SK-N-SH treated with all-trans-retinoic acid at 6 μM for 48 hours (cell line): ENCODE measurements around the gene ST6GALNAC6.

Experiments
- BACH2 ChIP-seq: fragments of 250-450 bp; sonication (Bioruptor Pico); IDR thresholded peaks from 2 replicates; pipeline ENCODE4 v1.9.0; 2021; ENCODE audit warnings: mild to moderate bottlenecking, borderline replicate concordance
- ESRRG ChIP-seq: fragments of 250-450 bp; sonication (Bioruptor Pico); IDR thresholded peaks from 2 replicates; pipeline ENCODE4 v1.6.1; 2021; ENCODE audit warnings: mild to moderate bottlenecking
- PPARA ChIP-seq: fragments of 250-450 bp; sonication (Bioruptor Pico); IDR thresholded peaks from 2 replicates; pipeline ENCODE4 v1.5.0; 2020; ENCODE audit warnings: mild to moderate bottlenecking, borderline replicate concordance
- SNAI2 ChIP-seq: fragments of 250-450 bp; sonication (Bioruptor Pico); IDR thresholded peaks from 2 replicates; pipeline ENCODE4 v1.5.0; 2020; ENCODE audit warnings: mild to moderate bottlenecking, moderate library complexity
- TOX ChIP-seq: fragments of 250-450 bp; sonication (Bioruptor Pico); IDR thresholded peaks from 2 replicates; pipeline ENCODE4 v1.8.0; 2021; ENCODE audit warnings: mild to moderate bottlenecking, moderate library complexity, borderline replicate concordance
- ZC3H10 ChIP-seq: fragments of 250-450 bp; sonication (Bioruptor Pico); IDR thresholded peaks from 2 replicates; pipeline ENCODE4 v1.5.1; 2021; ENCODE audit warnings: mild to moderate bottlenecking, moderate library complexity
- ZFP30 ChIP-seq: fragments of 450-650 bp; formaldehyde crosslinking; IDR thresholded peaks from 2 replicates; pipeline ENCODE4 v1.5.0; 2022; ENCODE audit warnings: mild to moderate bottlenecking, moderate library complexity
- ZNF70 ChIP-seq: fragments of 450-650 bp; formaldehyde crosslinking; IDR thresholded peaks from 2 replicates; pipeline ENCODE4 v1.5.0; 2020; ENCODE audit warnings: mild to moderate bottlenecking, moderate library complexity
- TF ChIP-seq, protein P1 (sequence below): fragments of 250-450 bp; sonication (Bioruptor Pico); IDR thresholded peaks from 2 replicates; pipeline ENCODE4 v1.8.0; 2021; ENCODE audit warnings: low read depth, mild to moderate bottlenecking, moderate library complexity, borderline replicate concordance
- TF ChIP-seq, protein P2 (sequence below): fragments of 250-450 bp; sonication (Bioruptor Pico); IDR thresholded peaks from 2 replicates; pipeline ENCODE4 v1.8.0; 2020; ENCODE audit warnings: mild to moderate bottlenecking, moderate library complexity, borderline replicate concordance

DNA sequence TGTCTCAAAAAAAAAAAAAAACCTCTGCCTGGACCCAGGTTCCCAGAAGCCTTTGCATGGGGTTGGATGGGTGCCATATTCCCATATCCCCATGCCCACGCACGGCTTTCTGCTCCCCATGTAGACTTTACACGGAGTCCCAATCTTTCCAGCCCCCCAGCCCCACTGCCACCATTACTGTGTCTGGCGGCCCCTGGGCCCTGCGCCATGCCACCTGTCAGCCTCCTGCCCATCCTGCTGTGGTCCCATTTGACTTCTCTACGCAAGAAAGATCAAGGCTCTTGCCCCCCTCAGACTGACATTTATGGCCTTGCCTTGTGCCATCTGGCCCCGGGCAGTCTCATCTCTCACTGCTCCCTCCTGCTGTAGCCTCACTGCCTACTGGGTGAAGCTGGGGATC is 15.4 kb downstream of the ST6GALNAC6 start:
- TF ChIP-seq ZNF70 (CRISPR knock-in tag) (no peak), PPARA (CRISPR knock-in tag) (no peak), ZC3H10 (CRISPR knock-in tag) (no peak), ESRRG (no peak), ZFP30 (no peak), TOX (no peak), SNAI2 (no peak), BACH2 (CRISPR knock-in tag) (no peak)
- TF ChIP-seq, protein P1, sequence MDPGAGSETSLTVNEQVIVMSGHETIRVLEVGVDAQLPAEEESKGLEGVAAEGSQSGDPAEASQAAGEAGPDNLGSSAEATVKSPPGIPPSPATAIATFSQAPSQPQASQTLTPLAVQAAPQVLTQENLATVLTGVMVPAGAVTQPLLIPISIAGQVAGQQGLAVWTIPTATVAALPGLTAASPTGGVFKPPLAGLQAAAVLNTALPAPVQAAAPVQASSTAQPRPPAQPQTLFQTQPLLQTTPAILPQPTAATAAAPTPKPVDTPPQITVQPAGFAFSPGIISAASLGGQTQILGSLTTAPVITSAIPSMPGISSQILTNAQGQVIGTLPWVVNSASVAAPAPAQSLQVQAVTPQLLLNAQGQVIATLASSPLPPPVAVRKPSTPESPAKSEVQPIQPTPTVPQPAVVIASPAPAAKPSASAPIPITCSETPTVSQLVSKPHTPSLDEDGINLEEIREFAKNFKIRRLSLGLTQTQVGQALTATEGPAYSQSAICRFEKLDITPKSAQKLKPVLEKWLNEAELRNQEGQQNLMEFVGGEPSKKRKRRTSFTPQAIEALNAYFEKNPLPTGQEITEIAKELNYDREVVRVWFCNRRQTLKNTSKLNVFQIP (CRISPR knock-in tag) = no peak
- TF ChIP-seq, protein P2, sequence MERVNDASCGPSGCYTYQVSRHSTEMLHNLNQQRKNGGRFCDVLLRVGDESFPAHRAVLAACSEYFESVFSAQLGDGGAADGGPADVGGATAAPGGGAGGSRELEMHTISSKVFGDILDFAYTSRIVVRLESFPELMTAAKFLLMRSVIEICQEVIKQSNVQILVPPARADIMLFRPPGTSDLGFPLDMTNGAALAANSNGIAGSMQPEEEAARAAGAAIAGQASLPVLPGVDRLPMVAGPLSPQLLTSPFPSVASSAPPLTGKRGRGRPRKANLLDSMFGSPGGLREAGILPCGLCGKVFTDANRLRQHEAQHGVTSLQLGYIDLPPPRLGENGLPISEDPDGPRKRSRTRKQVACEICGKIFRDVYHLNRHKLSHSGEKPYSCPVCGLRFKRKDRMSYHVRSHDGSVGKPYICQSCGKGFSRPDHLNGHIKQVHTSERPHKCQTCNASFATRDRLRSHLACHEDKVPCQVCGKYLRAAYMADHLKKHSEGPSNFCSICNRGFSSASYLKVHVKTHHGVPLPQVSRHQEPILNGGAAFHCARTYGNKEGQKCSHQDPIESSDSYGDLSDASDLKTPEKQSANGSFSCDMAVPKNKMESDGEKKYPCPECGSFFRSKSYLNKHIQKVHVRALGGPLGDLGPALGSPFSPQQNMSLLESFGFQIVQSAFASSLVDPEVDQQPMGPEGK (CRISPR knock-in tag) = no peak
